WTC11 (cell line): ENCODE data around the gene PEX16. TPM values are rescaled to one million over a fixed set of nuclear protein-coding genes. Genes with fewer than 3 reads are reported as not detected.

Experiments
- ATAC-seq: fragments of 200-7000 bp; cut with Tn5 transposase; 2 replicates; pipeline ENCODE4 v1.10.0; 2021; ENCODE audit warnings: mild to moderate bottlenecking, moderate library complexity
- CTCF ChIA-PET: fragments of 300-600 bp; sonication (Branson Sonifier 250); formaldehyde crosslinking; loops from one replicate; lab custom pipeline; 2021; ENCODE audit warnings: antibody characterized with exemption; lab: Charles Lee
- POLR2A ChIA-PET: fragments of 350-600 bp; sonication (Branson Sonifier 250); formaldehyde crosslinking; loops from one replicate; lab custom pipeline; 2021; ENCODE audit warnings: antibody characterized with exemption; lab: Charles Lee
- DNase-seq: peaks from one replicate; pipeline ENCODE4 v3.0.0; 2021; ENCODE audit warnings: low spot score
- H3K27ac Mint-ChIP-seq: 2 replicates; pipeline ENCODE4 v1.8.0; 2021; ENCODE audit warnings: mixed read lengths
- H3K27me3 Mint-ChIP-seq: 2 replicates; pipeline ENCODE4 v1.8.0; 2021; ENCODE audit warnings: low read depth, mild to moderate bottlenecking, moderate library complexity, mixed read lengths
- H3K36me3 Mint-ChIP-seq: 2 replicates; pipeline ENCODE4 v1.8.0; 2021; ENCODE audit warnings: mixed read lengths
- H3K4me1 Mint-ChIP-seq: 2 replicates; pipeline ENCODE4 v1.8.0; 2022; ENCODE audit warnings: mixed read lengths
- H3K4me3 Mint-ChIP-seq: 2 replicates; pipeline ENCODE4 v1.8.0; 2021; ENCODE audit warnings: mild to moderate bottlenecking, moderate library complexity, mixed read lengths
- H3K9me3 Mint-ChIP-seq: 2 replicates; pipeline ENCODE4 v1.8.0; 2021; ENCODE audit warnings: mixed read lengths
- ATF6 ChIP-seq: sonication (generic); formaldehyde crosslinking; IDR thresholded peaks from 2 replicates; pipeline ENCODE4 v1.8.1; 2023; ENCODE audit warnings: mild to moderate bottlenecking, missing genetic modification reagents
- E2F5 ChIP-seq: sonication (generic); formaldehyde crosslinking; IDR thresholded peaks from 2 replicates; pipeline ENCODE4 v1.8.1; 2022; ENCODE audit warnings: mild to moderate bottlenecking, moderate library complexity, missing genetic modification reagents
- ETV6 ChIP-seq: sonication (generic); formaldehyde crosslinking; IDR thresholded peaks from 2 replicates; pipeline ENCODE4 v1.8.1; 2022; ENCODE audit warnings: mild to moderate bottlenecking, missing genetic modification reagents
- FOXJ3 ChIP-seq: sonication (generic); formaldehyde crosslinking; IDR thresholded peaks from 2 replicates; pipeline ENCODE4 v1.9.0; 2021; ENCODE audit warnings: missing genetic modification reagents, mild to moderate bottlenecking, borderline replicate concordance
- FOXK1 ChIP-seq: sonication (generic); formaldehyde crosslinking; IDR thresholded peaks from 2 replicates; pipeline ENCODE4 v1.8.0; 2022; ENCODE audit warnings: mild to moderate bottlenecking, moderate library complexity, missing genetic modification reagents
- IRF2 ChIP-seq: sonication (generic); formaldehyde crosslinking; IDR thresholded peaks from 2 replicates; pipeline ENCODE4 v1.8.0; 2022; ENCODE audit warnings: low read depth, missing genetic modification reagents, borderline replicate concordance
- KAT7 ChIP-seq: sonication (generic); formaldehyde crosslinking; IDR thresholded peaks from 2 replicates; pipeline ENCODE4 v1.8.1; 2023; ENCODE audit warnings: missing genetic modification reagents, mild to moderate bottlenecking, borderline replicate concordance
- MAX ChIP-seq: sonication (generic); formaldehyde crosslinking; IDR thresholded peaks from 2 replicates; pipeline ENCODE4 v1.8.0; 2022; ENCODE audit warnings: mild to moderate bottlenecking, missing genetic modification reagents
- NFATC4 ChIP-seq: fragments of 250-450 bp; sonication (Bioruptor Pico); IDR thresholded peaks from 2 replicates; pipeline ENCODE4 v1.9.0; 2021; ENCODE audit warnings: mild to moderate bottlenecking
- NFYB ChIP-seq: sonication (generic); formaldehyde crosslinking; conservative IDR thresholded peaks from 2 replicates; pipeline ENCODE4 v1.8.0; 2022; ENCODE audit warnings: low read depth, missing genetic modification reagents
- RORB ChIP-seq: fragments of 250-450 bp; sonication (Bioruptor Pico); IDR thresholded peaks from 2 replicates; pipeline ENCODE4 v1.9.0; 2021; ENCODE audit warnings: mild to moderate bottlenecking
- TCF7 ChIP-seq: sonication (generic); formaldehyde crosslinking; IDR thresholded peaks from 2 replicates; pipeline ENCODE4 v1.8.0; 2022; ENCODE audit warnings: mild to moderate bottlenecking, low read depth, missing genetic modification reagents, moderate library complexity
- USF2 ChIP-seq: sonication (generic); formaldehyde crosslinking; IDR thresholded peaks from 2 replicates; pipeline ENCODE4 v1.8.1; 2023; ENCODE audit warnings: mild to moderate bottlenecking, missing genetic modification reagents, moderate library complexity
- ZBTB21 ChIP-seq: sonication (generic); formaldehyde crosslinking; IDR thresholded peaks from 2 replicates; pipeline ENCODE4 v1.8.1; 2023; ENCODE audit warnings: mild to moderate bottlenecking, missing genetic modification reagents, borderline replicate concordance
- ZNF532 ChIP-seq: fragments of 250-450 bp; sonication (Bioruptor Pico); IDR thresholded peaks from 2 replicates; pipeline ENCODE4 v1.9.0; 2021; ENCODE audit warnings: mild to moderate bottlenecking, borderline replicate concordance
- ZNF671 ChIP-seq: fragments of 250-450 bp; sonication (Bioruptor Pico); IDR thresholded peaks from 2 replicates; pipeline ENCODE4 v1.8.0; 2021; ENCODE audit warnings: mild to moderate bottlenecking
- ZSCAN18 ChIP-seq: fragments of 250-450 bp; sonication (Bioruptor Pico); IDR thresholded peaks from 2 replicates; pipeline ENCODE4 v2.1.2; 2022; ENCODE audit warnings: mild to moderate bottlenecking, moderate library complexity
- total RNA-seq: library from RNA; stranded (reverse); gene quantifications from 3 replicates; pipeline ENCODE4 v1.2.3, GENCODE V29; 2021

PEX16 gene
- total RNA-seq, 1 experiment from 2014 or later: 39.3 TPM

GRCh38 chr11:45886816-45887520 is 30.7 kb downstream of the PEX16 start (continued):
- TF ChIP-seq ZNF532: no peak
- no peak for TF ChIP-seq ETV6 (CRISPR knock-in tag)
- no peak for TF ChIP-seq ZSCAN18
- no peak for TF ChIP-seq NFYB (CRISPR knock-in tag)
- no peak for TF ChIP-seq NFATC4
- TF ChIP-seq FOXK1 (CRISPR knock-in tag): no peak
- no peak for TF ChIP-seq USF2
- no peak for TF ChIP-seq MAX
- TF ChIP-seq ATF6: no peak

GRCh38 chr11:45885921-45886721 is 31.6 kb downstream of the PEX16 start:
- H3K4me1 Mint-ChIP-seq: no peaks in the 10 kb centered on the region
- CTCF ChIA-PET: interaction anchor here (0.6 to 2.7 kb wide), 4 partner anchors 9 to 79 kb away, joined by 3 to 13 read pairs (median 5); no protein-coding TSS in a partner anchor
- H3K27me3 Mint-ChIP-seq: peaks cover 7% of the 10 kb centered on the region; the same call in 1 of the 2 replicates
- no peaks in the 10 kb centered on the region for H3K9me3 Mint-ChIP-seq
- DNase-seq (peak; percentile 68), ATAC-seq (peak; percentile 74)
- no peaks in the 10 kb centered on the region for H3K36me3 Mint-ChIP-seq
- H3K27ac Mint-ChIP-seq: no peak overlapping the region
- peak overlapping the region; percentile 70 for H3K4me3 Mint-ChIP-seq
- POLR2A ChIA-PET: interaction anchor here (1.3 kb wide), 1 partner anchor 10 kb away, joined by 3 read pairs; no protein-coding TSS in a partner anchor
- TF ChIP-seq MAX (0 out of 2 replicates have a peak, but pooled peaks have one; percentile 18), KAT7 (CRISPR knock-in tag) (0 out of 2 replicates have a peak, but pooled peaks have one; percentile 35), TCF7 (CRISPR knock-in tag) (no peak), ZNF671 (CRISPR knock-in tag) (no peak), RORB (CRISPR knock-in tag) (no peak), E2F5 (CRISPR knock-in tag) (peak; percentile 61), ZBTB21 (CRISPR knock-in tag) (0 out of 2 replicates have a peak, but pooled peaks have one; percentile 47), IRF2 (CRISPR knock-in tag) (no peak), ZSCAN18 (no peak), FOXJ3 (CRISPR knock-in tag) (no peak)
